ENCODE data around the gene CNST. TPM values are rescaled to one million over a fixed set of nuclear protein-coding genes. Genes with fewer than 3 reads are reported as not detected.

CNST gene
- total RNA-seq, 3 donors from 2014 or later (not counting 1 experiment from before 2014, with no cell fraction given): 48.2 to 56.1 (median 49.7) TPM

DNA sequence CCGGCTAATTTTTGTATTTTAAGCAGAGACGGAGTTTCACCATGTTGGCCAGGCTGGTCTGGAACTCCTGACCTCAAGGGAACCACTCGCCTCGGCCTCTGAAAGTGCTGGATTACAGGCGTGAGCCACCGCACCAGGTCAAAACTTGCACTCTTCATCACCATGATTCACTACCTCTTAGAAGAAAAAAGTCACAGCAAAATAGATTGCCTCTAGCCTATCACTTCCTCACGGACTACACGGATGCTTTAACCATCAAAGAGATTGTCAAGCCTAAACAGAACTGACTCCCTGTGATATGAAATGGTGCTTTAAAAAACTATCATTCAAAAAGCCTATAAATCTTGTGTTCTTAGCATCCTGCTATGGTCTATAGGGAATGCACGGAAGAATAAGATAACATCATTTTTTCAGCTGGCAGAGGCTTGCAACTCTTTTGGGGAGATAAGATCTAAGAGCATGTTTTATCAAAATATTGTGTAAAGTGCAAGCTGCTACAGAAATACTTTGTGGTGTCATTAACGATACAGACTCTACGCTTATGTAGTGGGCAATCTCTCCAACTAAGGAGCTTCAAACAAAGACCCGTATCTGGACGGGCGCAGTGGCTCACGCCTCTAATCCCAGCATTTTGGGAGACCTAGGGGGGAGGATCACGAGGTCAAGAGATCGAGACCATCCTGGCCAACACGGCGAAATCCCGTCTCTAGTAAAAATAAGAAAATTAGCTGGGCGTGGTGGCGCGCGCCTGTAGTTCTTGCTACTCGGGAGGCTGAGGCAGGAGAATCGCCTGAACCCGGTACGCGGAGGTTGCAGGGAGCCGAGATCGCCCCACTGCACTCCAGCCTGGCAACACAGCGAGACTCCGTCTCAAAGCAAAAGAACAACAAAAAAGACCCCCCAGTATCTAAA, 1.2 kb upstream of the CNST start:
- intact Hi-C loops (cut with micrococcal nuclease): loop anchor here (5.0 kb wide), 1 partner anchor 37 kb away; no protein-coding TSS in a partner anchor
- ATAC-seq (no peak), DNase-seq (no peak)
- H3K9me3 Mint-ChIP-seq: no peaks in the 10 kb centered on the region
- peak overlapping the region; percentile 79 for H3K4me3 ChIP-seq (ENCODE audit: low read length)
- no peaks in the 10 kb centered on the region for H3K27me3 ChIP-seq (ENCODE audit: control insufficient read depth, insufficient read depth, low read length)
- WGBS (ENCODE audit: insufficient coverage): 33% methylated on average over 32 of the region's 33 CpGs
- H3K4me3 Mint-ChIP-seq: peak overlapping the region; percentile 99
- H3K36me3 Mint-ChIP-seq: no peaks in the 10 kb centered on the region
- TF ChIP-seq, protein P1, sequence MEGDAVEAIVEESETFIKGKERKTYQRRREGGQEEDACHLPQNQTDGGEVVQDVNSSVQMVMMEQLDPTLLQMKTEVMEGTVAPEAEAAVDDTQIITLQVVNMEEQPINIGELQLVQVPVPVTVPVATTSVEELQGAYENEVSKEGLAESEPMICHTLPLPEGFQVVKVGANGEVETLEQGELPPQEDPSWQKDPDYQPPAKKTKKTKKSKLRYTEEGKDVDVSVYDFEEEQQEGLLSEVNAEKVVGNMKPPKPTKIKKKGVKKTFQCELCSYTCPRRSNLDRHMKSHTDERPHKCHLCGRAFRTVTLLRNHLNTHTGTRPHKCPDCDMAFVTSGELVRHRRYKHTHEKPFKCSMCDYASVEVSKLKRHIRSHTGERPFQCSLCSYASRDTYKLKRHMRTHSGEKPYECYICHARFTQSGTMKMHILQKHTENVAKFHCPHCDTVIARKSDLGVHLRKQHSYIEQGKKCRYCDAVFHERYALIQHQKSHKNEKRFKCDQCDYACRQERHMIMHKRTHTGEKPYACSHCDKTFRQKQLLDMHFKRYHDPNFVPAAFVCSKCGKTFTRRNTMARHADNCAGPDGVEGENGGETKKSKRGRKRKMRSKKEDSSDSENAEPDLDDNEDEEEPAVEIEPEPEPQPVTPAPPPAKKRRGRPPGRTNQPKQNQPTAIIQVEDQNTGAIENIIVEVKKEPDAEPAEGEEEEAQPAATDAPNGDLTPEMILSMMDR (IDR thresholded peaks at IDR 0.05): no peak
- peaks cover 11% of the 10 kb centered on the region for H3K36me3 ChIP-seq (ENCODE audit: control insufficient read depth, insufficient read depth, low read length)
- peak overlapping the region; percentile 94 to 98 for H3K27ac Mint-ChIP-seq
- H3K4me1 Mint-ChIP-seq: peaks cover 38 to 41% of the 10 kb centered on the region in 2 donors
- H3K27me3 Mint-ChIP-seq (ENCODE audit: low read depth in 2 of 2): no peaks in the 10 kb centered on the region
- H3K4me1 ChIP-seq (ENCODE audit: control insufficient read depth, insufficient read depth, low read length): peaks cover 25% of the 10 kb centered on the region
- no peaks in the 10 kb centered on the region for H3K9me3 ChIP-seq (ENCODE audit: control insufficient read depth, insufficient read depth, low read length)
- no peak overlapping the region for H3K27ac ChIP-seq (ENCODE audit: low read length)

DNA sequence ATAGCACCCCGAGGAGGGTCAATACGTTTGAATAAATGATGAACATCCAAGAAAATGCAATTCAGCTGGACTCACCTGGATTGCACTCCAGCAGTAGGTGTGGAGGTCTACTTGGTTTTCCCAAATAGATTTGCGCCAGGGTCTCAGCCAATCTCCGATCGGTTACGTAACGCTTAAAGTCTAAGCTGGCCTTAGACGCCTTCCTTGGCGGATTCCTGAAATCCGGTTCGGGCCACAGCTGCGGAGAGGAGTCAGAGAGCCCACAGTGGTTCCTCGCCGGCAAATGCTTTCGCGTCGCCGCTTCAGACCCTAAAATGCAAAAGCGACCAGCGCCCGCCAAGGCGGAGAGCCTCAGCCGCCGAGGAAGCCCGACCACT, 517 bp upstream of the CNST start:
- no peaks in the 10 kb centered on the region for H3K9me3 Mint-ChIP-seq
- H3K4me3 Mint-ChIP-seq: peak overlapping the region; percentile 99
- intact Hi-C loops (cut with micrococcal nuclease): loop anchor here (2.0 to 5.0 kb wide), 2 partner anchors 37 to 59 kb away; partner anchors contain the start of gene SMYD3
- peaks cover 25% of the 10 kb centered on the region for H3K4me1 ChIP-seq (ENCODE audit: control insufficient read depth, insufficient read depth, low read length)
- peak overlapping the region; percentile 94 to 98 for H3K27ac Mint-ChIP-seq
- H3K4me1 Mint-ChIP-seq: peaks cover 44 to 47% of the 10 kb centered on the region in 2 donors
- WGBS (ENCODE audit: insufficient coverage): under 1% methylated on average over 25 of the region's 25 CpGs
- no peaks in the 10 kb centered on the region for H3K27me3 Mint-ChIP-seq (ENCODE audit: low read depth in 2 of 2)
- H3K27ac ChIP-seq (ENCODE audit: low read length): peak overlapping the region; percentile 90
- H3K4me3 ChIP-seq (ENCODE audit: low read length): peak overlapping the region; percentile 79
- H3K36me3 ChIP-seq (ENCODE audit: control insufficient read depth, insufficient read depth, low read length): peaks cover 6% of the 10 kb centered on the region
- DNase-seq (no peak), ATAC-seq (peak in 1 of 3 donors; percentile 1)
- no peaks in the 10 kb centered on the region for H3K27me3 ChIP-seq (ENCODE audit: control insufficient read depth, insufficient read depth, low read length)
- H3K36me3 Mint-ChIP-seq: no peaks in the 10 kb centered on the region
- TF ChIP-seq, protein P1 (IDR thresholded peaks at IDR 0.05): no peak
- H3K9me3 ChIP-seq (ENCODE audit: control insufficient read depth, insufficient read depth, low read length): no peaks in the 10 kb centered on the region

GRCh38 chr1:246566813-246567645, 773 bp downstream of the CNST start:
- Mint-ChIP-seq H3K4me1 (peaks cover 47 to 49% of the 10 kb centered on the region in 2 donors), H3K27ac (peak overlapping the region; percentile 94 to 98), H3K27me3 (ENCODE audit: low read depth in 2 of 2) (no peaks in the 10 kb centered on the region), H3K9me3 (no peaks in the 10 kb centered on the region), H3K4me3 (peak overlapping the region; percentile 99), H3K36me3 (no peaks in the 10 kb centered on the region)
- TF ChIP-seq, protein P1 (IDR thresholded peaks at IDR 0.05): no peak
- under 1% methylated on average over 20 of the region's 25 CpGs for WGBS (ENCODE audit: insufficient coverage)
- H3K27me3 ChIP-seq (ENCODE audit: control insufficient read depth, insufficient read depth, low read length): no peaks in the 10 kb centered on the region
- ATAC-seq: peak; percentile 4 to 10 (median 5)
- no peaks in the 10 kb centered on the region for H3K9me3 ChIP-seq (ENCODE audit: control insufficient read depth, insufficient read depth, low read length)
- H3K36me3 ChIP-seq (ENCODE audit: control insufficient read depth, insufficient read depth, low read length): peaks cover 4% of the 10 kb centered on the region
- H3K4me3 ChIP-seq (ENCODE audit: low read length): peak overlapping the region; percentile 79
- H3K27ac ChIP-seq (ENCODE audit: low read length): peak overlapping the region; percentile 90
- DNase-seq: peak in 1 of 2 donors; percentile 70
- intact Hi-C loops (cut with micrococcal nuclease): loop anchor here (2.0 to 5.0 kb wide), 2 partner anchors 35 to 60 kb away; partner anchors contain the start of gene SMYD3
- H3K4me1 ChIP-seq (ENCODE audit: control insufficient read depth, insufficient read depth, low read length): peaks cover 37% of the 10 kb centered on the region
